Fibroblast of lung (primary cell): ENCODE data around the gene PALM.

ENCODE experiments used
- EZH2 ChIP-seq: IDR thresholded peaks from 2 replicates; pipeline ENCODE4 v1.5.1; 2012; ENCODE audit warnings: low read length, control low read depth, mild to moderate bottlenecking; ENCODE audit errors: missing control alignments
- TF ChIP-seq, protein P1 (sequence below), 2 donors: IDR thresholded peaks in 1 of 2; conservative IDR thresholded peaks in 1 of 2; 1 replicate in 1 of 2; 2 replicates in 1 of 2; pipeline ENCODE4 v1.5.1; 2011 to 2012; ENCODE audit warnings: low read length in 2 of 2, control low read depth in 1 of 2, inconsistent platforms in 1 of 2, low read depth in 1 of 2, mild to moderate bottlenecking in 1 of 2

- TF ChIP-seq, protein P1, sequence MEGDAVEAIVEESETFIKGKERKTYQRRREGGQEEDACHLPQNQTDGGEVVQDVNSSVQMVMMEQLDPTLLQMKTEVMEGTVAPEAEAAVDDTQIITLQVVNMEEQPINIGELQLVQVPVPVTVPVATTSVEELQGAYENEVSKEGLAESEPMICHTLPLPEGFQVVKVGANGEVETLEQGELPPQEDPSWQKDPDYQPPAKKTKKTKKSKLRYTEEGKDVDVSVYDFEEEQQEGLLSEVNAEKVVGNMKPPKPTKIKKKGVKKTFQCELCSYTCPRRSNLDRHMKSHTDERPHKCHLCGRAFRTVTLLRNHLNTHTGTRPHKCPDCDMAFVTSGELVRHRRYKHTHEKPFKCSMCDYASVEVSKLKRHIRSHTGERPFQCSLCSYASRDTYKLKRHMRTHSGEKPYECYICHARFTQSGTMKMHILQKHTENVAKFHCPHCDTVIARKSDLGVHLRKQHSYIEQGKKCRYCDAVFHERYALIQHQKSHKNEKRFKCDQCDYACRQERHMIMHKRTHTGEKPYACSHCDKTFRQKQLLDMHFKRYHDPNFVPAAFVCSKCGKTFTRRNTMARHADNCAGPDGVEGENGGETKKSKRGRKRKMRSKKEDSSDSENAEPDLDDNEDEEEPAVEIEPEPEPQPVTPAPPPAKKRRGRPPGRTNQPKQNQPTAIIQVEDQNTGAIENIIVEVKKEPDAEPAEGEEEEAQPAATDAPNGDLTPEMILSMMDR (conservative IDR thresholded peaks at IDR 0.05 in 1 of 2, IDR thresholded peaks at IDR 0.05 in 1 of 2; ENCODE audit: low read depth in 1 of 2, low read length in 2 of 2) = no peak
- TF ChIP-seq EZH2 = no peak
Measured at GRCh38 chr19:754530-754929, 45.8 kb downstream of the PALM start.
